K562 (cell line): ENCODE data around the gene TXNRD2.

Experiments used
- EP300 ChIP-seq: IDR thresholded peaks from 2 replicates; pipeline ENCODE4 v1.6.1; 2012; ENCODE audit warnings: low read length, improper control_type of control experiment
- MYBL2 ChIP-seq, 2 experiments: fragments of 450-650 bp in 1 of 2; sonication (generic) in 1 of 2; formaldehyde crosslinking in 1 of 2; IDR thresholded peaks; 2 replicates each; pipeline versions ENCODE4 v1.6.1 to v1.8.1; 2017 to 2022; ENCODE audit warnings: borderline replicate concordance in 1 of 2, inconsistent platforms in 1 of 2, low read depth in 1 of 2, mild to moderate bottlenecking in 1 of 2, missing genetic modification reagents in 1 of 2, moderate library complexity in 1 of 2
- NFIC ChIP-seq: fragments of 450-650 bp; IDR thresholded peaks from 2 replicates; pipeline ENCODE4 v1.6.1; 2017; ENCODE audit warnings: mild to moderate bottlenecking, inconsistent platforms
- POLR2A ChIP-seq: fragments of 450-650 bp; conservative IDR thresholded peaks from 2 replicates; pipeline ENCODE4 v1.6.1; 2016
- POLR2AphosphoS5 ChIP-seq: IDR thresholded peaks from 2 replicates; pipeline ENCODE4 v1.6.1; 2011; ENCODE audit warnings: mild to moderate bottlenecking, low read depth, low read length, moderate library complexity; ENCODE audit not compliant: control insufficient read depth, insufficient read depth
- ZFP30 ChIP-seq: fragments of 250-450 bp; sonication (Bioruptor Pico); IDR thresholded peaks from 2 replicates; pipeline ENCODE4 v1.8.0; 2022; ENCODE audit warnings: moderate library complexity, mild to moderate bottlenecking, inconsistent platforms, borderline replicate concordance
- ZFX ChIP-seq: sonication (generic); formaldehyde crosslinking; IDR thresholded peaks from 2 replicates; pipeline ENCODE4 v1.8.0; 2022; ENCODE audit warnings: mild to moderate bottlenecking, missing genetic modification reagents, moderate library complexity
- TF ChIP-seq, protein P1 (sequence below), 3 experiments: IDR thresholded peaks in 2 of 3; conservative IDR thresholded peaks in 1 of 3; 2 replicates each; pipeline ENCODE4 v1.5.1; 2011 to 2012; ENCODE audit warnings: low read length in 3 of 3, mild to moderate bottlenecking in 3 of 3, control low read depth in 2 of 3, improper control_type of control experiment in 1 of 3, inconsistent platforms in 1 of 3, low read depth in 1 of 3, mixed read lengths in 1 of 3, moderate library complexity in 1 of 3; ENCODE audit not compliant: insufficient read depth in 2 of 3

DNA sequence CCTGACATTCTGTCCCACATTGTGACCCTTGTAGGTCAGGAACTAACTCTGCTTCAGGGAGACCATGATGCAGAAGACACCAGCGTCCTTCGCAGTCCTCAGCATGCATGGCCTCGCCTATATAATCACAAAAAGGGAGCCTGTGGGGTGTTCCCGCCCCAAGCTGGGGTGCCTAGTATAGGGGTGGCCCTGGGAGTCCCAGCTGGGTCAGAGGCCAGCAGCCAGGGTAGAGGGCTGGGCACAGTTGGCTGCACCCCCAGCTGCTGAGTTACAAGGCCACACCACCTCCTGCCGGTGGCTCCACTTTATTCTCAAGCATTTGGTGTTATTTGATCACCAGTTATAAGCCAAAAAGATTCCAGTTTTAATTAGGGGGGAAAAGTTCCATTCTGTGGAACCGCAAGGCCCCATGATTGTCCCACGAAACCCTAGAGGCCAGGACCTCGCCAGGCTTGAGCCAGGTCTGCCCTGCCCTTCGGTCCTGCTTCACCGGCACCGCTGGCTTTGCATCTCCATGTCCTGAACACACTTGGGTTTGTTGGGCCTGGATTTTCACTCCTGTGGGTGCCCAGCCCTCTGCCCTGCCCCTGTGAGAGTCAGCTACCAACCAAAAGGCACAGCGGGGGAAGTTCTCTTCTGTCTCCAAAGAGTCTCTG is 72.0 kb downstream of the TXNRD2 start:
- TF ChIP-seq POLR2AphosphoS5, result no peak
- TF ChIP-seq ZFP30 (CRISPR knock-in tag), result no peak
- TF ChIP-seq NFIC, result no peak
- TF ChIP-seq EP300, result no peak
- TF ChIP-seq ZFX (CRISPR knock-in tag), result no peak
- no peak for TF ChIP-seq POLR2A
- TF ChIP-seq, protein P1, sequence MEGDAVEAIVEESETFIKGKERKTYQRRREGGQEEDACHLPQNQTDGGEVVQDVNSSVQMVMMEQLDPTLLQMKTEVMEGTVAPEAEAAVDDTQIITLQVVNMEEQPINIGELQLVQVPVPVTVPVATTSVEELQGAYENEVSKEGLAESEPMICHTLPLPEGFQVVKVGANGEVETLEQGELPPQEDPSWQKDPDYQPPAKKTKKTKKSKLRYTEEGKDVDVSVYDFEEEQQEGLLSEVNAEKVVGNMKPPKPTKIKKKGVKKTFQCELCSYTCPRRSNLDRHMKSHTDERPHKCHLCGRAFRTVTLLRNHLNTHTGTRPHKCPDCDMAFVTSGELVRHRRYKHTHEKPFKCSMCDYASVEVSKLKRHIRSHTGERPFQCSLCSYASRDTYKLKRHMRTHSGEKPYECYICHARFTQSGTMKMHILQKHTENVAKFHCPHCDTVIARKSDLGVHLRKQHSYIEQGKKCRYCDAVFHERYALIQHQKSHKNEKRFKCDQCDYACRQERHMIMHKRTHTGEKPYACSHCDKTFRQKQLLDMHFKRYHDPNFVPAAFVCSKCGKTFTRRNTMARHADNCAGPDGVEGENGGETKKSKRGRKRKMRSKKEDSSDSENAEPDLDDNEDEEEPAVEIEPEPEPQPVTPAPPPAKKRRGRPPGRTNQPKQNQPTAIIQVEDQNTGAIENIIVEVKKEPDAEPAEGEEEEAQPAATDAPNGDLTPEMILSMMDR (IDR thresholded peaks at IDR 0.05 in 2 of 3, conservative IDR thresholded peaks at IDR 0.05 in 1 of 3; ENCODE audit: insufficient read depth in 2 of 3, low read depth in 1 of 3, low read length in 3 of 3), result peak; percentile 48 to 61 (median 52); a peak in 5 of 6 replicates
- TF ChIP-seq MYBL2 (IDR thresholded peaks at IDR 0.05; ENCODE audit: low read depth), result no peak
- no peak for TF ChIP-seq MYBL2 (CRISPR knock-in tag; IDR thresholded peaks at IDR 0.05; ENCODE audit: borderline replicate concordance)
